GM21390 (cell line): ENCODE data around the gene ISCU.

Source experiments
- ATAC-seq: cut with Tn5 transposase; IDR thresholded peaks from one replicate; pipeline ENCODE4 v1.9.1; 2021; ENCODE audit not compliant: unreplicated experiment

Gene ISCU

DNA sequence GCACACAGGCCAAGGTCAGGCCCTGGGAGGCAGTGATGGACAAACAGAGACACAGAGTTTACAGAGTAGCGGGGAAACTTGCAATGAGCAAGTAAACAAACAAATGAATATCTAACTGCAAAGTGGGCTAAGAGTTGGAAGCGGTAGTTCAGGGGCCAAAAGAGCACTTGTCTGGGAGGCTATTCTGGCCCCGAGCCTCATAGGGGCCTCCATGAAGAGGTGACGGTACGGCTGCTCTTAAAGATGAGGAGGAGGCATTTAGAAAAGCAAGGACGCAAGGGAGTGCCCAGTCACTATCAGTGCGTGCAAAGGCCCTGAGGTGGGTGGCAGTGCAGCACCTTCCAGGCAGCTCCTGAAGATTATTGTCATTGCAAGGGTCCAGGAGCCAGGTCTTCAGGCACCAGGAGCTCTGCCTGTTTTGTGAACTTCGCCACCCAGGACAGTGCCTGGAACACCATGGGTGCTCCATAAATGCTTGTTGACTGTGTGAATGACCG is 39.9 kb downstream of the ISCU start:
- ATAC-seq = no peak

DNA sequence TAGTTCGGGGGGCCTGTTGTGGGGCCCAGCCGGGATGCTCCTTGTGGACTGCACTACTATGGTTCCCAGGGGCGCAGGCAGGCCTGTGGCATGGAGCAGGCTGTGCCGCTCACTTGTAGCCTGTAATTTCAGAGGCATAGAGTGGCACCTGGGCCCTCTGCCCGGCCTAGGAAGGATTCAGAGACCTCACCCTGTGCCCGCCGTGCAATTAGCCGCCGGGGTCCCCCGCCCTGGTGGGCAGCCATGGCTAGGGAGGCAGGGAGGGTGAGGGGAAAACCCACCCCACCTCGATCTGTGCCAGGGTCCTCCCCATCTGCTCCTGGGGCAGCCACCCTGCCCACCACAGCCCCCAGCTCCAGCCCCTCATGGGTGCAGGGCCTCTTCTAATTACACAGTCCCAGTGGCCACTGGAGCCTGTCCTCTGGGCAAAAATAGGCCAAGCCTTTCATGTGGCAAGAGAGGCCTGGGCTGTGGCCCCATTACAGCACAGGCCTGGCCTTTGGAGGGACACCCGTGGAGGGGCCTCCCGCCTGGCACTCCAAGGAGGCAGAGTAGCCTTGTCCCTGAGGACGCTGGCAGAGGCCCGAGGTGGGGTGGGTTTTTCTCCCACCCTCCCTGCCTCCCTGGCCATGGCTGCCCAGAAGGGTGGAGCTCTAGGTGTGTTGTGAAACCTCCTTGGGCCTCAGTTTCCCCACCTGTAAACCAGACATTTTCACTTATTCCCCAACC is 40.7 kb downstream of the ISCU start:
- ATAC-seq = no peak

- ATAC-seq = no peak
Measured at GRCh38 chr12:108603743-108604142, 41.3 kb downstream of the ISCU start.

- no peak for ATAC-seq
Measured at GRCh38 chr12:108604208-108604941, 42.0 kb downstream of the ISCU start.

- ATAC-seq = no peak
Measured at GRCh38 chr12:108605000-108605689, 42.7 kb downstream of the ISCU start.

- ATAC-seq = no peak
Measured at GRCh38 chr12:108605690-108606406, 43.5 kb downstream of the ISCU start.

- no peak for ATAC-seq
Measured at GRCh38 chr12:108606492-108606891, 44.1 kb downstream of the ISCU start.

- ATAC-seq = no peak
Measured at GRCh38 chr12:108607981-108608600, 45.7 kb downstream of the ISCU start.

GRCh38 chr12:108608616-108609015 is 46.2 kb downstream of the ISCU start:
- no peak for ATAC-seq

GRCh38 chr12:108609537-108610335 is 47.3 kb downstream of the ISCU start:
- no peak for ATAC-seq

GRCh38 chr12:108610336-108610815 is 48.0 kb downstream of the ISCU start:
- ATAC-seq = no peak

DNA sequence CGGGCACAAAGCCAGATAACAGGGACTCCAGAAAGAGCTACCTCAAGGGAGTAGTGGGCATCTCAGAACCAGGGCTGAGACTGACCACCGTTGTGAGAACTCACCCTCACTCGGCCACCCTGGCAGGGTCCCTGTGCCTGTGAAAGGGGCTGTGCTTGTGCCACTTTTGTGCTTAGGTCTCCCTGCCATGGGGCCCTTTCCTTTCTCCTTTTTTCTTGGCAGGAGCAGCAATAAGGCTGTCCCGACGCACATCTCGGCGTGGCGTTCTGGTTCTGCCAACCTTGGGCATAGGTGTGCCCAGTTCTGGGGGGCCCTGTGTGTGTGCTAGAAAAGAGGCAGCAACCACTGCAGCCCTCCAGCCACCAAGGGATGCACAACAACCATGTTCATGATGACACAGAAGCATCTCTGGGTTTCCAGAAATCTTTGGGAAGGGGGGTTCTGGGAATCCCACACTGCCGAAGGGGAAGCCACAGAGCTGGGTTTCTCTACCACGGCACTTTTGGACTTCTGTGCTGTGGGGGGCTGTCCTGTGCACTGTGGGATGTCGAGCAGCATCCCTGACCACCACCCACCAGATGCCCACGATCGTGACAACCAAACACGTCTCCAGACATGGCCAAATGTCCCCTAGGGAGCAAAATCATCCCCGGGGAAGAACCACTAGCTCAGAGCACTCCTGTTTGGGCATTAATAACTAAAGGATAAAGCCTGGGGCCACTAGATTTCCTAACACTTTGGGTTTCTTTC is 48.6 kb downstream of the ISCU start:
- no peak for ATAC-seq

DNA sequence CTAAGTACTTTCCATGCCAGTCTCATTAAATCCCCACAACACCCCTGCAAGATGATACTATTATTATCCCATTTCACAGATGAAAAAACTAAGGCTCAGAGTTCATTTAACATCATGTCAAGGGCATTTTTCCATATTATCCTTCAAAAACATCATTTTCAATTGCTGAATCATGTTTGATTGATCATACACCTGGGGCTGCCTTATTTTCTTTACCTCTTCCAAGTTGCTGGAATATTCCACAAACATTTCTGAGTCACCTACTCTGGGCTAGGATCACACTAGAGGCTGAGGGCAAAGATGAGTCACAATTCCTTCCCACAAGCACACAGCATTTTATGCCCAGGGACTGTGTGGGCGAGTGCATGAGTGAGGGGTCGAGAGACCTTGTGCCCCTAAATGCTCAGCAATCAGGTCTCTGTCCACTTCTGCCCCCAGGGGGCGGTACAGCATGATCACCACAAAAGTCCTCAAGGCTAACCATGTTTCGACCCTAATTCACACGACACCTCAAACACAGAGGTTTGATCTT is 49.6 kb downstream of the ISCU start:
- ATAC-seq = no peak

GRCh38 chr12:108612788-108613282 is 50.4 kb downstream of the ISCU start:
- ATAC-seq = no peak

DNA sequence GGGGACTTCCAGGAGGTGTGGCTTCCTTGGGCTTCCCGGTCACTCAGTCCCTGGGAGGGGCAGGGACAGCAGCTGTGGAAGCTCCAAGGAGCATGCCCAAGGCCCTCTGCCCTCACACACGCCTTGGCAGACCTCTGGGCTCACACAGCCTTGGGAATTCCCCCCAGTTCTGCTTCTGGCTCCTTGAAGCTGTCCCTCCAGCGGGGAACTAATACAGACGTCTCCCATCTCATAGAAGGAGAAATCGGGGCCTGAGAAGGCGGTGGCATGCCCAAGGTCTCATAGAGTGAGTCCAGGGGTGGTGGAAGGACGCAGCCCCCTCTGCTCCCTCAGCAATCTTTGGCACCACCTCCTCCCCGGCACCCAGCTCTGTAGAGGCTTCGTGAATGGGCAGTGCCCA is 51.2 kb downstream of the ISCU start:
- no peak for ATAC-seq

- no peak for ATAC-seq
Measured at GRCh38 chr12:108614041-108614440, 51.6 kb downstream of the ISCU start.

- ATAC-seq = no peak
Measured at GRCh38 chr12:108614639-108615038, 52.2 kb downstream of the ISCU start.

- no peak for ATAC-seq
Measured at GRCh38 chr12:108615918-108616317, 53.5 kb downstream of the ISCU start.

DNA sequence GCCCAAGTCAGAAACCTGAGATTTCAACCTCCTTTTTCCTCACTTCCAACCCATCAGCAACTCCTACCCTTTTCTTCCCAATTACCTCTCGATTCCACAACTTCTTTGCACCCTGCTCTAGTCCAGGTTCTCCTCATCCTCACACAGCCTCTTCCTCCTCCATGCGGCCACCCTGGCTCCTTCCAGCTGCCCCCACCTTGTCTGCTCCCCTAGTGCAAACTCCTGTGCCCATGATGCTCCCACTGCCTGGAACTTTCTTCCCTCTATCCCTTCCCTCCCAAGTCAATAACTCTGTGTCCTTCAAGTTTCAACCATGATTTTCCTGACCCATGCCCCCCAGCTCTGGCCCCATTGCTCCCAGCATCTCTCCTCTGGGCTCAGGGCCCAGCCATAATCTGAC is 54.0 kb downstream of the ISCU start:
- no peak for ATAC-seq
